Gastrocnemius medialis (tissue), 4 donors: ENCODE results near the gene CCDC8.

Experiments used
- CTCF ChIP-seq, 5 experiments: fragments of 450-650 bp in 3 of 5; fragments of 200-600 bp in 2 of 5; sonication (generic) in 2 of 5; IDR thresholded peaks in 4 of 5; conservative IDR thresholded peaks in 1 of 5; 1 replicate in 4 of 5; 2 replicates in 1 of 5; pipeline ENCODE4 v1.5.1; 2016 to 2019; ENCODE audit warnings: antibody characterized with exemption in 5 of 5, mild to moderate bottlenecking in 3 of 5, moderate library complexity in 3 of 5
- POLR2A ChIP-seq, 2 donors: fragments of 450-650 bp; IDR thresholded peaks; one replicate each; pipeline ENCODE4 v1.6.1; 2017; ENCODE audit warnings: antibody characterized with exemption in 2 of 2, mild to moderate bottlenecking in 2 of 2, moderate library complexity in 2 of 2

DNA sequence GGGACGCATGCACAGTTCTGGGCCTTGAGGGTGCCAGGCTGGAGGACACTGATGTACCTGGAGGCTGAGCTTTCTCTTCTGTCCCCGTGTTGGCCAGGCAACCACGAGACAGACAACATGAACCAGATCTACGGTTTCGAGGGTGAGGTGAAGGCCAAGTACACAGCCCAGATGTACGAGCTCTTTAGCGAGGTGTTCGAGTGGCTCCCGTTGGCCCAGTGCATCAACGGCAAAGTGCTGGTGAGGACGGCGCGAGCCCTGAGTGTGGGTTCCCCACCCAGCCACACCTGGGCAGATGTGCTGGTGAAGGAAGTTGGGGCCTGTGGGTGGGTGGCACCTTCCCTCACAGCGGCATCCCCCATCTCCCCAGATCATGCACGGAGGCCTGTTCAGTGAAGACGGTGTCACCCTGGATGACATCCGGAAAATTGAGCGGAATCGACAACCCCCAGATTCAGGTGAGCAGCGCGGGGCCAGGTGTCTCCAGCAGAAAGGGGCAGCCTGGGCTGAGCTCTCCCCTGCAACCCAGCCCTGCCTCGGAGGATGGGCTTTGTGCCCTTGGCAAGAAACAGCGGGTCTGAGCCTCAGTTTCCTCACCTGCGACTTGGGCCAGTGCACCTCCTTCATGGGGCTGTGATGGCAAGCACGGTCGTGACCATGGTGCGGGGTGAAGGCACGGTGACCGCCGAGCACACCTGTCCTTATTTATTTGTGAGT, 26.2 kb downstream of the CCDC8 start:
- TF ChIP-seq CTCF (IDR thresholded peaks at IDR 0.05 in 4 of 5, conservative IDR thresholded peaks at IDR 0.05 in 1 of 5) (no peak), POLR2A (IDR thresholded peaks at IDR 0.05) (no peak)
